HepG2 (cell line): ENCODE data around the gene COL27A1. TPM values are rescaled to one million over a fixed set of nuclear protein-coding genes. Genes with fewer than 3 reads are reported as not detected.

Experiments used
- ATF7-NPFF ChIP-seq: sonication (generic); formaldehyde crosslinking; IDR thresholded peaks from 2 replicates; pipeline ENCODE4 v1.8.1; 2023; ENCODE audit warnings: mild to moderate bottlenecking, low read depth, missing genetic modification reagents, moderate library complexity
- DMAP1 ChIP-seq: IDR thresholded peaks from 2 replicates; pipeline ENCODE4 v1.6.1; 2016
- DPF2 ChIP-seq: sonication (generic); formaldehyde crosslinking; IDR thresholded peaks from 2 replicates; pipeline ENCODE4 v1.4.0; 2020; ENCODE audit warnings: mild to moderate bottlenecking, low read depth, missing genetic modification reagents, borderline replicate concordance
- HMG20A ChIP-seq: IDR thresholded peaks from 2 replicates; pipeline ENCODE4 v1.6.1; 2016; ENCODE audit warnings: borderline replicate concordance
- MTA1 ChIP-seq: sonication (generic); formaldehyde crosslinking; IDR thresholded peaks from 2 replicates; pipeline ENCODE4 v1.4.0; 2020; ENCODE audit warnings: missing genetic modification reagents, mild to moderate bottlenecking, borderline replicate concordance
- NPAS2 ChIP-seq: sonication (generic); formaldehyde crosslinking; IDR thresholded peaks from 2 replicates; pipeline ENCODE4 v1.8.0; 2022; ENCODE audit warnings: mild to moderate bottlenecking, missing genetic modification reagents, borderline replicate concordance
- SALL2 ChIP-seq: sonication (generic); formaldehyde crosslinking; IDR thresholded peaks from 2 replicates; pipeline ENCODE4 v1.8.1; 2023; ENCODE audit warnings: mild to moderate bottlenecking, missing genetic modification reagents, inconsistent platforms
- YEATS4 ChIP-seq: sonication (generic); formaldehyde crosslinking; IDR thresholded peaks from 2 replicates; pipeline ENCODE4 v1.4.0; 2020; ENCODE audit warnings: missing genetic modification reagents, borderline replicate concordance
- ZKSCAN1 ChIP-seq: fragments of 150-350 bp; IDR thresholded peaks from 2 replicates; pipeline ENCODE4 v1.6.1; 2014; ENCODE audit warnings: low read length
- ZMYM3 ChIP-seq: sonication (generic); formaldehyde crosslinking; IDR thresholded peaks from 2 replicates; pipeline ENCODE4 v1.5.1; 2020; ENCODE audit warnings: mild to moderate bottlenecking, missing genetic modification reagents
- ZNF3 ChIP-seq: IDR thresholded peaks from 2 replicates; pipeline ENCODE4 v1.7.0; 2017; ENCODE audit warnings: inconsistent platforms
- ZNF501 ChIP-seq: sonication (generic); formaldehyde crosslinking; IDR thresholded peaks from 2 replicates; pipeline ENCODE4 v1.5.1; 2020; ENCODE audit warnings: mild to moderate bottlenecking, moderate library complexity, missing genetic modification reagents
- ZNF567 ChIP-seq: sonication (generic); formaldehyde crosslinking; IDR thresholded peaks from 2 replicates; pipeline ENCODE4 v1.8.1; 2023; ENCODE audit warnings: mild to moderate bottlenecking, missing genetic modification reagents, borderline replicate concordance
- ZNF703 ChIP-seq: sonication (generic); formaldehyde crosslinking; IDR thresholded peaks from 2 replicates; pipeline ENCODE4 v1.5.1; 2020; ENCODE audit warnings: missing genetic modification reagents, mild to moderate bottlenecking, moderate library complexity, borderline replicate concordance
- ZNF713 ChIP-seq: sonication (generic); formaldehyde crosslinking; IDR thresholded peaks from 2 replicates; pipeline ENCODE4 v1.4.0; 2020; ENCODE audit warnings: mild to moderate bottlenecking, missing genetic modification reagents
- ZNF788 ChIP-seq: sonication (generic); formaldehyde crosslinking; IDR thresholded peaks from 2 replicates; pipeline ENCODE4 v1.5.0; 2020; ENCODE audit warnings: mild to moderate bottlenecking, missing genetic modification reagents, borderline replicate concordance
- polyA plus RNA-seq, 8 experiments: library from polyadenylated mRNA; depleted of rRNA in 3 of 8; stranded (reverse) in 7 of 8; unstranded in 1 of 8; fragments of >200 nt; fragmentation: Illumina TruSeq in 4 of 8; extraction: Trizol in 4 of 8; gene quantifications; 2 replicates each; pipeline versions ENCODE4 v1.2.1 to v1.2.3, GENCODE V29; 2011 to 2016; ENCODE audit warnings: low read depth in 4 of 8, missing spikeins in 1 of 8, mixed read lengths in 1 of 8; ENCODE audit not compliant: insufficient read depth in 1 of 8
- total RNA-seq, 5 experiments: library from RNA; depleted of rRNA; stranded (reverse); fragments of >200 nt; fragmentation: Illumina TruSeq; extraction: Trizol; gene quantifications; 2 replicates each; pipeline ENCODE4 v1.2.3, GENCODE V29; 2016; ENCODE audit warnings: low read depth in 1 of 5
- TF ChIP-seq, protein P1 (sequence below): sonication (generic); formaldehyde crosslinking; IDR thresholded peaks from 2 replicates; pipeline ENCODE4 v1.5.0; 2020; ENCODE audit warnings: mild to moderate bottlenecking, missing genetic modification reagents
- TF ChIP-seq, protein P2 (sequence below): sonication (generic); formaldehyde crosslinking; IDR thresholded peaks from 2 replicates; pipeline ENCODE4 v1.5.1; 2020; ENCODE audit warnings: mild to moderate bottlenecking, moderate library complexity, missing genetic modification reagents
- TF ChIP-seq, protein P3 (sequence below): IDR thresholded peaks from 2 replicates; pipeline ENCODE4 v1.6.1; 2012; ENCODE audit warnings: low read length, improper control_type of control experiment
- TF ChIP-seq, protein P4 (sequence below): IDR thresholded peaks from 2 replicates; pipeline ENCODE4 v1.6.1; 2016; ENCODE audit warnings: missing compliant biosample characterization, missing genetic modification reagents, borderline replicate concordance
- TF ChIP-seq, protein P5 (sequence below): sonication (generic); formaldehyde crosslinking; IDR thresholded peaks from 2 replicates; pipeline ENCODE4 v1.4.0; 2020; ENCODE audit warnings: missing genetic modification reagents
- TF ChIP-seq, protein P6 (sequence below): sonication (generic); formaldehyde crosslinking; IDR thresholded peaks from 2 replicates; pipeline ENCODE4 v1.5.1; 2020; ENCODE audit warnings: missing genetic modification reagents, mild to moderate bottlenecking, borderline replicate concordance

The COL27A1 gene
- total and polyA plus RNA-seq, 2 of the 13 experiments (the other 11 are each of a cell fraction or from before 2014, with no cell fraction given) = 71.3 to 89.1 TPM

DNA sequence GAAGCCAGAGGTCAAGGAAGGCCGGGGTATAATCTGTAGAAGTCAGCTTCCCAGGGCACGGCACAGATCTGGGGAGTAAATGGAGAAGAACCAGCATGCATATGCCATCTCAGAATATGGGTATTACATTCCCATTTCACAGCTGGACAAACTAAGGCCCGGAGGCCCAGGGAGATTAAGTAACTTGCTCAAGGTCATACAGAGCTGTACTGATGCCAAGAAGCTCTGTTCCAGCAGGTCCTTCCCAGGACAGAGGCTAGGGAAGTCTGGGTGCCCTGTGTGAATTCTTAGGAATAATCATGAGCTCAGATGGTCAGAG lies 19.2 kb downstream of the COL27A1 start (continued):
- TF ChIP-seq DMAP1 (CRISPR knock-in tag) = no peak
- peak; percentile 83 for TF ChIP-seq ZNF3
- TF ChIP-seq ATF7-NPFF = peak; percentile 31; the same call in 1 of the 2 replicates
- TF ChIP-seq, protein P1, sequence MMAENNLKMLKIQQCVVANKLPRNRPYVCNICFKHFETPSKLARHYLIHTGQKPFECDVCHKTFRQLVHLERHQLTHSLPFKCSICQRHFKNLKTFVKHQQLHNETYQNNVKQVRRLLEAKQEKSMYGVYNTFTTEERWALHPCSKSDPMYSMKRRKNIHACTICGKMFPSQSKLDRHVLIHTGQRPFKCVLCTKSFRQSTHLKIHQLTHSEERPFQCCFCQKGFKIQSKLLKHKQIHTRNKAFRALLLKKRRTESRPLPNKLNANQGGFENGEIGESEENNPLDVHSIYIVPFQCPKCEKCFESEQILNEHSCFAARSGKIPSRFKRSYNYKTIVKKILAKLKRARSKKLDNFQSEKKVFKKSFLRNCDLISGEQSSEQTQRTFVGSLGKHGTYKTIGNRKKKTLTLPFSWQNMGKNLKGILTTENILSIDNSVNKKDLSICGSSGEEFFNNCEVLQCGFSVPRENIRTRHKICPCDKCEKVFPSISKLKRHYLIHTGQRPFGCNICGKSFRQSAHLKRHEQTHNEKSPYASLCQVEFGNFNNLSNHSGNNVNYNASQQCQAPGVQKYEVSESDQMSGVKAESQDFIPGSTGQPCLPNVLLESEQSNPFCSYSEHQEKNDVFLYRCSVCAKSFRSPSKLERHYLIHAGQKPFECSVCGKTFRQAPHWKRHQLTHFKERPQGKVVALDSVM (CRISPR knock-in tag) = peak; percentile 48; the same call in 1 of the 2 replicates
- TF ChIP-seq SALL2 (CRISPR knock-in tag) = no peak
- TF ChIP-seq MTA1 (CRISPR knock-in tag) = no peak
- TF ChIP-seq, protein P2, sequence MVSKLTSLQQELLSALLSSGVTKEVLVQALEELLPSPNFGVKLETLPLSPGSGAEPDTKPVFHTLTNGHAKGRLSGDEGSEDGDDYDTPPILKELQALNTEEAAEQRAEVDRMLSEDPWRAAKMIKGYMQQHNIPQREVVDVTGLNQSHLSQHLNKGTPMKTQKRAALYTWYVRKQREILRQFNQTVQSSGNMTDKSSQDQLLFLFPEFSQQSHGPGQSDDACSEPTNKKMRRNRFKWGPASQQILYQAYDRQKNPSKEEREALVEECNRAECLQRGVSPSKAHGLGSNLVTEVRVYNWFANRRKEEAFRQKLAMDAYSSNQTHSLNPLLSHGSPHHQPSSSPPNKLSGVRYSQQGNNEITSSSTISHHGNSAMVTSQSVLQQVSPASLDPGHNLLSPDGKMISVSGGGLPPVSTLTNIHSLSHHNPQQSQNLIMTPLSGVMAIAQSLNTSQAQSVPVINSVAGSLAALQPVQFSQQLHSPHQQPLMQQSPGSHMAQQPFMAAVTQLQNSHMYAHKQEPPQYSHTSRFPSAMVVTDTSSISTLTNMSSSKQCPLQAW = no peak
- TF ChIP-seq, protein P3, sequence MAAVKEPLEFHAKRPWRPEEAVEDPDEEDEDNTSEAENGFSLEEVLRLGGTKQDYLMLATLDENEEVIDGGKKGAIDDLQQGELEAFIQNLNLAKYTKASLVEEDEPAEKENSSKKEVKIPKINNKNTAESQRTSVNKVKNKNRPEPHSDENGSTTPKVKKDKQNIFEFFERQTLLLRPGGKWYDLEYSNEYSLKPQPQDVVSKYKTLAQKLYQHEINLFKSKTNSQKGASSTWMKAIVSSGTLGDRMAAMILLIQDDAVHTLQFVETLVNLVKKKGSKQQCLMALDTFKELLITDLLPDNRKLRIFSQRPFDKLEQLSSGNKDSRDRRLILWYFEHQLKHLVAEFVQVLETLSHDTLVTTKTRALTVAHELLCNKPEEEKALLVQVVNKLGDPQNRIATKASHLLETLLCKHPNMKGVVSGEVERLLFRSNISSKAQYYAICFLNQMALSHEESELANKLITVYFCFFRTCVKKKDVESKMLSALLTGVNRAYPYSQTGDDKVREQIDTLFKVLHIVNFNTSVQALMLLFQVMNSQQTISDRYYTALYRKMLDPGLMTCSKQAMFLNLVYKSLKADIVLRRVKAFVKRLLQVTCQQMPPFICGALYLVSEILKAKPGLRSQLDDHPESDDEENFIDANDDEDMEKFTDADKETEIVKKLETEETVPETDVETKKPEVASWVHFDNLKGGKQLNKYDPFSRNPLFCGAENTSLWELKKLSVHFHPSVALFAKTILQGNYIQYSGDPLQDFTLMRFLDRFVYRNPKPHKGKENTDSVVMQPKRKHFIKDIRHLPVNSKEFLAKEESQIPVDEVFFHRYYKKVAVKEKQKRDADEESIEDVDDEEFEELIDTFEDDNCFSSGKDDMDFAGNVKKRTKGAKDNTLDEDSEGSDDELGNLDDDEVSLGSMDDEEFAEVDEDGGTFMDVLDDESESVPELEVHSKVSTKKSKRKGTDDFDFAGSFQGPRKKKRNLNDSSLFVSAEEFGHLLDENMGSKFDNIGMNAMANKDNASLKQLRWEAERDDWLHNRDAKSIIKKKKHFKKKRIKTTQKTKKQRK = no peak
- TF ChIP-seq YEATS4 (CRISPR knock-in tag) = no peak
- TF ChIP-seq ZNF788 (CRISPR knock-in tag) = no peak
- TF ChIP-seq NPAS2 (CRISPR knock-in tag) = no peak
- TF ChIP-seq DPF2 (CRISPR knock-in tag) = no peak
- peak; percentile 31; the same call in 1 of the 2 replicates for TF ChIP-seq ZNF567 (CRISPR knock-in tag)
- TF ChIP-seq ZKSCAN1 = no peak
- TF ChIP-seq, protein P4, sequence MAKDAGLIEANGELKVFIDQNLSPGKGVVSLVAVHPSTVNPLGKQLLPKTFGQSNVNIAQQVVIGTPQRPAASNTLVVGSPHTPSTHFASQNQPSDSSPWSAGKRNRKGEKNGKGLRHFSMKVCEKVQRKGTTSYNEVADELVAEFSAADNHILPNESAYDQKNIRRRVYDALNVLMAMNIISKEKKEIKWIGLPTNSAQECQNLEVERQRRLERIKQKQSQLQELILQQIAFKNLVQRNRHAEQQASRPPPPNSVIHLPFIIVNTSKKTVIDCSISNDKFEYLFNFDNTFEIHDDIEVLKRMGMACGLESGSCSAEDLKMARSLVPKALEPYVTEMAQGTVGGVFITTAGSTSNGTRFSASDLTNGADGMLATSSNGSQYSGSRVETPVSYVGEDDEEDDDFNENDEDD (CRISPR knock-in tag) = no peak
- peak; percentile 28; the same call in 1 of the 2 replicates for TF ChIP-seq ZNF501 (CRISPR knock-in tag)
- TF ChIP-seq, protein P5, sequence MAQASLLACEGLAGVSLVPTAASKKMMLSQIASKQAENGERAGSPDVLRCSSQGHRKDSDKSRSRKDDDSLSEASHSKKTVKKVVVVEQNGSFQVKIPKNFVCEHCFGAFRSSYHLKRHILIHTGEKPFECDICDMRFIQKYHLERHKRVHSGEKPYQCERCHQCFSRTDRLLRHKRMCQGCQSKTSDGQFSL (CRISPR knock-in tag) = no peak
- TF ChIP-seq, protein P6, sequence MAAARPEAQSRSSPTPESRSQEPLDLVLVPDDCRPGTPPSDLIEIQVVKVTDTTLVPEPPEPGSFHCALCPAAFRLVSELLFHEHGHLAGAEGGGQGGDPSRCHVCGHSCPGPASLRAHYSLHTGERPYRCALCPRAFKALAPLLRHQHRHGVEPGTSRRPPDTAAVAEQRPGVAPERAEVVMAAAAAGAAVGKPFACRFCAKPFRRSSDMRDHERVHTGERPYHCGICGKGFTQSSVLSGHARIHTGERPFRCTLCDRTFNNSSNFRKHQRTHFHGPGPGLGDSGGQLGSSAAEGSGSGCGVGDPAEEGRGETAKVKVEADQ (CRISPR knock-in tag) = no peak
- no peak for TF ChIP-seq ZNF713 (CRISPR knock-in tag)
- no peak for TF ChIP-seq ZNF703 (CRISPR knock-in tag)
- TF ChIP-seq HMG20A (CRISPR knock-in tag) = no peak
- peak; percentile 100 for TF ChIP-seq ZMYM3 (CRISPR knock-in tag)
